ENCODE data around the gene MGAT4A. TPM values are rescaled to one million over a fixed set of nuclear protein-coding genes. Genes with fewer than 3 reads are reported as not detected.

MGAT4A gene
- total and polyA plus RNA-seq, 9 donors, result 3.9 to 14.7 (median 12.6) TPM

DNA sequence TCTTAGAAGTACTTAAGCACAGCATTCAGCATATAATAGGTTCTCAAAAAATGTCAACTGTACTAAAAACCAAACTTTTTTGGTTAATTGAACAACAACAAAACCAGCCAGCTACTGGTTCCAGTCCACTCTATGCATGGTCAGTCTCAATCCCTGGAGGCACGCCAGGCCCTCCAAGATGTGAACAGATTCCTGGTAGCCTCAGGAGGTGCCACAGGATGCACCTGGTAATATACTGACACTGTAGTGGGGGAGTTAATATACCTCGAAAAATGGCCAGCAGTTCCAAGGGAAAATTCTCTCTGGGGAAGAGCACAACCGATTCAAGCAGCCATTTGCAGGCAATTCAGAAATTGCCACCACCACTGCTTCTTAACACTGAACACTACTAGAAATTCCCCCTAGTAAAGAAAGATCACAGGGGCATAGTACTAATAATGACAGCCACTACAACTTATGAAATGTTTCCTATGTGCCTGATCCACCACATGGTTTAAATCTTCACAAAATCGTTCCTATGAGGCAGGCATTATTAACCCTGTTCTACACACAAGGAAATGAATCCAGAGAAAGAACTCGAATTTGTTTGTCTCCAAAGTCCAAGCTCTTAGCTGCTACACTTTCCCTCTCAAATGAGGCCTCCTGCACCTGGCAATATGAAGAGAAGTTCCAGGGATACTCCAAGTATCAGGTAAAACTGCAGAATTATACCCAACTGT is 3.4 kb downstream of the MGAT4A start:
- 53 to 60% (median 58%) methylated on average over 5 of the region's 5 CpGs for WGBS, 3 donors
- no peaks in the 10 kb centered on the region for H3K9me3 ChIP-seq
- no peak overlapping the region for H3K27ac ChIP-seq
- no peaks in the 10 kb centered on the region for H3K4me1 ChIP-seq (ENCODE audit: insufficient read depth)
- no peaks in the 10 kb centered on the region for H3K27me3 ChIP-seq
- no peak for TF ChIP-seq POLR2A (IDR thresholded peaks at IDR 0.05)
- TF ChIP-seq EP300 (IDR thresholded peaks at IDR 0.05), result no peak
- TF ChIP-seq, protein P1, sequence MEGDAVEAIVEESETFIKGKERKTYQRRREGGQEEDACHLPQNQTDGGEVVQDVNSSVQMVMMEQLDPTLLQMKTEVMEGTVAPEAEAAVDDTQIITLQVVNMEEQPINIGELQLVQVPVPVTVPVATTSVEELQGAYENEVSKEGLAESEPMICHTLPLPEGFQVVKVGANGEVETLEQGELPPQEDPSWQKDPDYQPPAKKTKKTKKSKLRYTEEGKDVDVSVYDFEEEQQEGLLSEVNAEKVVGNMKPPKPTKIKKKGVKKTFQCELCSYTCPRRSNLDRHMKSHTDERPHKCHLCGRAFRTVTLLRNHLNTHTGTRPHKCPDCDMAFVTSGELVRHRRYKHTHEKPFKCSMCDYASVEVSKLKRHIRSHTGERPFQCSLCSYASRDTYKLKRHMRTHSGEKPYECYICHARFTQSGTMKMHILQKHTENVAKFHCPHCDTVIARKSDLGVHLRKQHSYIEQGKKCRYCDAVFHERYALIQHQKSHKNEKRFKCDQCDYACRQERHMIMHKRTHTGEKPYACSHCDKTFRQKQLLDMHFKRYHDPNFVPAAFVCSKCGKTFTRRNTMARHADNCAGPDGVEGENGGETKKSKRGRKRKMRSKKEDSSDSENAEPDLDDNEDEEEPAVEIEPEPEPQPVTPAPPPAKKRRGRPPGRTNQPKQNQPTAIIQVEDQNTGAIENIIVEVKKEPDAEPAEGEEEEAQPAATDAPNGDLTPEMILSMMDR (IDR thresholded peaks at IDR 0.05), result no peak
- H3K4me3 ChIP-seq, result no peak overlapping the region
- no peaks in the 10 kb centered on the region for H3K36me3 ChIP-seq
- intact Hi-C loops (cut with DNase I), result no loop called here
- peak in 2 of 5 donors; percentile 21 to 25 for DNase-seq

DNA sequence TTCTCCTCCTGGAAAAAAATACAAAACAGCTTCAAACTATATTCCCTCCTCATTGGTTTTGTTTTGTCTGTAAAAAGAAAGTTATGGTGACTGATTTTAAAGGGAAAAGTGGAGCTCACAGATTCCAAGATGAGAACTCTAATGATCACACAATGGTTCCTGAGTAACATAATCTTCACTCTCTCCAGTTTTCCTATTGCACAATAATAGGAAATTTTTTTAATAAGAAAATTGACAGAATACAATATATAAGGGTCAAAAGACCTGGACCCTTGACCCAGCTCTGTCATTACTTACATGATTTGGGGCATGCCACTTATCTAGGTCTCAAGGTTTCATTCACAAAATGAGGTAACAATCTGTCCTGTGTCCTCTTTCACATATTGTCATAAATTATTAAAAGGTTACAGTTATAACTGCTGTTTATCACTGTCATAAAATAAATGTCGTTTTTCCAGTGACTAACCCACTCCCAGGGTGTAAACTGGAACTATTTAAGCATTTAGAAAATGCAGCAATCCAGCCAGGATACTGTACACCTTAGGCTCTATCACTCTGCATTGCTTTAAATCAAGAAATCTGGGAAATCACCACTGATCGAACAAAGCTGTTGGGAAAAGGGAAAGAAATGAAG is 4.1 kb downstream of the MGAT4A start:
- no peaks in the 10 kb centered on the region for H3K9me3 ChIP-seq
- no peaks in the 10 kb centered on the region for H3K36me3 ChIP-seq
- no peaks in the 10 kb centered on the region for H3K27me3 ChIP-seq
- H3K4me3 ChIP-seq, result no peak overlapping the region
- TF ChIP-seq EP300 (IDR thresholded peaks at IDR 0.05) (no peak), POLR2A (IDR thresholded peaks at IDR 0.05) (no peak)
- TF ChIP-seq, protein P1 (IDR thresholded peaks at IDR 0.05), result no peak
- intact Hi-C loops (cut with DNase I), result no loop called here
- H3K4me1 ChIP-seq (ENCODE audit: insufficient read depth), result no peaks in the 10 kb centered on the region
- no peak for DNase-seq
- no peak overlapping the region for H3K27ac ChIP-seq
- WGBS, 3 donors, result 63 to 67% (median 67%) methylated on average over 2 of the region's 2 CpGs

DNA sequence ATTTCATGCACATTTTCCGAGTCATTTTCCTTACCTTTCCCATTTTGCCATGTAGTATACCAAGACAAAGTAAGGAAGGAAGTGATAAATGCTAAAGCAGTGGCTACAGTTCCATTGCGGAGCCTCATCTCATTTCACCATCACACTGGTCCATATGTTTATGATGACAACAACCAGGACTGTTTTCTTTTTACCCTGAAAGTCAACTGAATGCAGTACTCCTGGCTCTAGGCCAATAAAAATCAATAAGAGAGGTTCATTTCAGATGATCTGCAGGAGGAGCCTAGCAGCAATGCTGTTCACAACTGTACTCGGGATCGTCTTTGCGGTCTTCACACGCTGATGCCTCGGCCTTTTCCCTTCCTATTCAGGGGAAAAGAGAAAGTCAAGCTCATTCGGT is 4.7 kb downstream of the MGAT4A start:
- H3K4me1 ChIP-seq (ENCODE audit: insufficient read depth), result no peaks in the 10 kb centered on the region
- no peak overlapping the region for H3K4me3 ChIP-seq
- TF ChIP-seq EP300 (IDR thresholded peaks at IDR 0.05) (no peak), POLR2A (IDR thresholded peaks at IDR 0.05) (no peak)
- TF ChIP-seq, protein P1 (IDR thresholded peaks at IDR 0.05), result no peak
- intact Hi-C loops (cut with DNase I), result no loop called here
- 86 to 92% (median 87%) methylated on average over 8 of the region's 8 CpGs for WGBS, 3 donors
- H3K36me3 ChIP-seq, result no peaks in the 10 kb centered on the region
- DNase-seq, result no peak
- H3K27me3 ChIP-seq, result no peaks in the 10 kb centered on the region
- H3K27ac ChIP-seq, result no peak overlapping the region
- no peaks in the 10 kb centered on the region for H3K9me3 ChIP-seq

DNA sequence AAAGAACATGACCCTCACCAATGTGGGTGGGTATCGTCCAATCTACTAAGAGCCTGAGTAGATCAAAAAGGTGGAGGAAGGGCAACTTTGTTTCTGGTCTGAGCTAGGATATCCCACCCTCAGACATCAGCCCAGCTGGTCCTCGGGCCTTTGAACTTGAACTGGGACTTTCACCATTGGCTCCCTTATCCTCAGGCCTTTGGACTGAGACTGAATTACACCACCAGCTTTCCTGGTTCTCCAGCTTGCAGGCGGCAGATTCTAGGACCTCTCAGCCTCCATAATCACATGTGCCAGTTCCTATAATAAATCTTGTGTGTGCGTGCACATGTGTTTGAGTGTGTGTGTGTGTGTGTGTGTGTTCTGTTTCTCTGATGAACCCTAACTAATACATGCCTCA is 10.6 kb downstream of the MGAT4A start:
- Histone ChIP-seq H3K9me3 (no peaks in the 10 kb centered on the region), H3K4me1 (ENCODE audit: insufficient read depth) (no peaks in the 10 kb centered on the region), H3K27me3 (no peaks in the 10 kb centered on the region), H3K4me3 (no peak overlapping the region), H3K36me3 (no peaks in the 10 kb centered on the region), H3K27ac (no peak overlapping the region)
- WGBS, 3 donors, result 91 to 96% (median 95%) methylated on average over 4 of the region's 4 CpGs
- DNase-seq, result no peak
- intact Hi-C loops (cut with DNase I), result no loop called here
- no peak for TF ChIP-seq POLR2A (IDR thresholded peaks at IDR 0.05)

DNA sequence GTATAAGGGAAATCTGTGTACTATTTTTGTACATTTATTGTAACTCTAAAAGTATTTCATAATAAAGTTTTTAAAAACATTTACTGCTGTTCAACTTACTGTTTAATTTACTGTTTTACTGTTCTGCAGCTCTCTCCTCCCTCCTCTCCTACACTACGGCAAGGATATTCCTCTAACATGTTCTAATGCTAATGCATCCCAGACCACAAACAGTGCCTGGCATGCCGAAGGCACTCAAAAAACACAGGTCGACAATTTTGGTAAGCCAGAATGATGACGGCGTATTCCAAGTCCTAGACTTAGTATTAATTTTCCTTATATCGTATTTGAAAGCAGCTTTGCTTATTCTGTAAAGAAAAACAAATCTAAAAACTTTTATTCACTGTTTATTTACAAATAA is 13.3 kb downstream of the MGAT4A start:
- Histone ChIP-seq H3K27me3 (no peaks in the 10 kb centered on the region), H3K36me3 (no peaks in the 10 kb centered on the region), H3K9me3 (no peaks in the 10 kb centered on the region), H3K4me1 (ENCODE audit: insufficient read depth) (no peaks in the 10 kb centered on the region), H3K27ac (no peak overlapping the region), H3K4me3 (no peak overlapping the region)
- WGBS, 3 donors, result 47 to 61% (median 50%) methylated on average over 6 of the region's 6 CpGs
- intact Hi-C loops (cut with DNase I), result no loop called here
- no peak for DNase-seq
- no peak for TF ChIP-seq POLR2A (IDR thresholded peaks at IDR 0.05)
- TF ChIP-seq EP300 (IDR thresholded peaks at IDR 0.05), result no peak
- TF ChIP-seq, protein P1 (IDR thresholded peaks at IDR 0.05), result no peak
